Midbrain (tissue), 1 donor: ENCODE data around the gene SCIMP.
"Not testable (repeated sequence)": the region's sequence is repeated elsewhere in the genome, so short reads cannot be mapped to it uniquely, and the experiment has no call there.

ENCODE experiments used
- DNase-seq: peaks from one replicate; lab custom pipeline; 2025; lab: John Stamatoyannopoulos, UW

SCIMP gene

GRCh38 chr17:5184288-5184687 lies 50.4 kb downstream of the SCIMP start:
- DNase-seq = no peak

GRCh38 chr17:5183410-5183793 lies 51.3 kb downstream of the SCIMP start:
- no peak for DNase-seq

GRCh38 chr17:5182597-5183409 lies 51.9 kb downstream of the SCIMP start:
- no peak for DNase-seq

GRCh38 chr17:5181509-5182305 lies 53.0 kb downstream of the SCIMP start:
- DNase-seq = no peak

GRCh38 chr17:5179003-5179402 lies 55.7 kb downstream of the SCIMP start:
- no peak for DNase-seq

- not testable (repeated sequence) for DNase-seq
These were observed 59.6 kb downstream of the SCIMP start for GRCh38 chr17:5175027-5175426.

- peak; percentile 1 for DNase-seq
These were observed 68.7 kb downstream of the SCIMP start for GRCh38 chr17:5165791-5166564.

- DNase-seq = no peak
These were observed 70.2 kb downstream of the SCIMP start for GRCh38 chr17:5164436-5164835.

- DNase-seq = not testable (repeated sequence)
These were observed 72.9 kb downstream of the SCIMP start for GRCh38 chr17:5161793-5162192.

- DNase-seq = not testable (repeated sequence)
These were observed 74.0 kb downstream of the SCIMP start for GRCh38 chr17:5160702-5161101.
